GM21447 (cell line): ENCODE results near the gene PSMA5.
"Not testable (repeated sequence)": the region's sequence is repeated elsewhere in the genome, so short reads cannot be mapped to it uniquely, and the experiment has no call there.

Source experiments
- ATAC-seq: cut with Tn5 transposase; IDR thresholded peaks from one replicate; pipeline ENCODE4 v1.9.1; 2021; ENCODE audit not compliant: unreplicated experiment

Gene PSMA5

GRCh38 chr1:109426281-109427170 is at the start of gene PSMA5:
TSS of gene PSMA5 (minus strand) at chr1:109426448. CDS start at chr1:109426330, 118 bp downstream.
- ATAC-seq, result peak; percentile 98

GRCh38 chr1:109475261-109475660 is 49.0 kb upstream of the PSMA5 start:
- ATAC-seq, result no peak

- ATAC-seq, result no peak
Observed at GRCh38 chr1:109474697-109475096, 48.4 kb upstream of the PSMA5 start.

GRCh38 chr1:109473284-109474057 is 47.2 kb upstream of the PSMA5 start:
- ATAC-seq, result not testable (repeated sequence)

- no peak for ATAC-seq
Observed at GRCh38 chr1:109472779-109473178, 46.5 kb upstream of the PSMA5 start.

- no peak for ATAC-seq
Observed at GRCh38 chr1:109470245-109470644, 44.0 kb upstream of the PSMA5 start.

GRCh38 chr1:109468903-109469302 is 42.7 kb upstream of the PSMA5 start:
- no peak for ATAC-seq

GRCh38 chr1:109468061-109468460 is 41.8 kb upstream of the PSMA5 start:
- ATAC-seq, result no peak

- ATAC-seq, result no peak
Observed at GRCh38 chr1:109467301-109467777, 41.1 kb upstream of the PSMA5 start.

- no peak for ATAC-seq
Observed at GRCh38 chr1:109466452-109467300, 40.4 kb upstream of the PSMA5 start, which contains the start of gene SYPL2. TSS of gene SYPL2 (plus strand) at chr1:109466546. CDS start at chr1:109466844, 298 bp downstream.

GRCh38 chr1:109466125-109466451 is 39.8 kb upstream of the PSMA5 start:
- ATAC-seq, result no peak

- ATAC-seq, result no peak
Observed at GRCh38 chr1:109457819-109458218, 31.6 kb upstream of the PSMA5 start.

GRCh38 chr1:109454497-109455133 is 28.4 kb upstream of the PSMA5 start:
- ATAC-seq, result no peak

GRCh38 chr1:109447524-109447923 is 21.3 kb upstream of the PSMA5 start:
- ATAC-seq, result no peak

GRCh38 chr1:109445949-109446695 is 19.9 kb upstream of the PSMA5 start:
- ATAC-seq, result not testable (repeated sequence)

- no peak for ATAC-seq
Observed at GRCh38 chr1:109444346-109444745, 18.1 kb upstream of the PSMA5 start.

- no peak for ATAC-seq
Observed at GRCh38 chr1:109443476-109443875, 17.2 kb upstream of the PSMA5 start.

- no peak for ATAC-seq
Observed at GRCh38 chr1:109441069-109441468, 14.8 kb upstream of the PSMA5 start.

GRCh38 chr1:109438798-109439297 is 12.6 kb upstream of the PSMA5 start:
- ATAC-seq, result no peak

GRCh38 chr1:109434484-109434883 is 8.2 kb upstream of the PSMA5 start:
- no peak for ATAC-seq
